SH-SY5Y (cell line): ENCODE results near the gene FKBP10.

Source experiments
- GATA2 ChIP-seq: IDR thresholded peaks from 2 replicates; pipeline ENCODE4 v1.6.1; 2011; ENCODE audit warnings: mild to moderate bottlenecking, low read depth, low read length
- GATA3 ChIP-seq: IDR thresholded peaks from 2 replicates; pipeline ENCODE4 v1.6.1; 2011; ENCODE audit warnings: low read depth, mild to moderate bottlenecking, low read length, moderate library complexity

DNA sequence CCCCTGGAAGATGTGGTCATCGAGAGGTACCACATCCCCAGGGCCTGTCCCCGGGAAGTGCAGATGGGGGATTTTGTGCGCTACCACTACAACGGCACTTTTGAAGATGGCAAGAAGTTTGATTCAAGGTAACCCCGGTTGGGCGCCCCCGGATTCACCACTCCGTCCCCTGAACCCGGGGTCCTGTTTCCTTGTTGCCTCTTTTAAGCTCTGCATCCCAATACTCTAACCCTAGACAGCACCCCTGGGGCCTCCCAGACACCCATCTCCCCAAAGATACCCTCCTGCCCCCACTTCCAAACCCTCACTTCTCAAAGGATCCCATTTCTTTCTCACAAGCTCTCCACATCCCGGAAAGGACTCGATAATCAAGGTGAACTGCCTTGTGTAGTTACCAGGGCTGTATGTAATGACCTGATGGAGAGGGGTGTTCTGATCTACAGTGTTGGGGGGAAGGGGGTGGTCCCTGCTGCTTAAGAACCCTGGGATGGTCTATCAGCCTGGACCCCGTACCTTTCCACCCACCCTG, 412 bp downstream of the FKBP10 start:
- no peak for TF ChIP-seq GATA3
- TF ChIP-seq GATA2, result no peak
